M059J (cell line): ENCODE measurements around the gene PCBP1. TPM values are rescaled to one million over a fixed set of nuclear protein-coding genes. Genes with fewer than 3 reads are reported as not detected.
"Not testable (repeated sequence)": the region's sequence is repeated elsewhere in the genome, so short reads cannot be mapped to it uniquely, and the experiment has no call there.

Source experiments
- DNase-seq: peaks from one replicate; pipeline ENCODE4 v3.0.0-alpha.2; 2012; ENCODE audit warnings: low read depth
- total RNA-seq: library from RNA; depleted of rRNA; stranded (reverse); fragments of >200 nt; shearing (Covaris generic); gene quantifications from 2 replicates; pipeline ENCODE4 v1.2.3, GENCODE V29; 2014

The PCBP1 gene
- total RNA-seq, 1 experiment from 2014 or later: 37.7 TPM

DNA sequence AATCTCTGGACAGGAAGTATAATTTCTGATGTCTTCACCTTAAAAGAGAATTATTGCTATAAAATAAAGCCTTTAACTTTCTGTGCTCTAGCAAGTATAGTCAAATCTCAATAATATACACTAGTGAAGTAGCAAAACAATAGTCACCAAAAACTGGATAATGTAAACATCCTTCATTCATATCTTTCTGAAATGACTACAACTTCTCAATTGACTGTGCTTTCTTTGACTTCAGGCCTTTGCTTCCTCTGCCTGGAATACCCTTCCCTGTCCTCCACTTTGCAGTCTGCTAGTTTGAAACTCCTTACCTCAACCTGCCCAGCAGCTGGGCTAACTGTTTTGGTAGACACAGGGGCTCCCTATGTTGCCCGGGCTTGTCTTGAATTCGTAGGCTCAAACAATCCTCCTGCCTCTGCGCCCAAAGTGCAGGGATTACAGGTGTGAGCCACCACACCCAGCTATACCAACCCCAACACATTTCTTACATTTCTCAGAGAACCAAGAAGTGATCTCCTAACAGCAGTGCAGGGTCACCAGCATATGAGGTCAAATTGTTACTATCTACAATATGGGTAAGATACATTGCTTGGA is 6.6 kb upstream of the PCBP1 start:
- DNase-seq: no peak

DNA sequence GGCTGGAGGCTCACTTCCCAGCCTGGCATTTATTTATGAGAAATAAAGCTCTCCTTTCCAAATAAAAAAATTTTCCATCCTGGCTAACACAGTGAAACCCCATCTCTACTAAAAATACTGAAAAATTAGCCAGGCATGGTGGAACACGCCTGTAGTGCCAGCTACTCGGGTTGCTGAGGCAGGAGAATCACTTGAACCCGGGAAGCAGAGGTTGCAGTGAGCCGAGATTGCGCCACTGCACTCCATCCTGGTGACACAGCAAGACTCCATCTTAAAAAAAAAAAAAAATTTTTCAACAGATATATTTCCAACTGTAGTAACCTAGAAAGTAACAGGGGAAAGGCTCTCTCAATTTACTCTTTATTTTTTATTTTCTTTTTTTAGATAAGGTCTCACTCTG is 6.1 kb upstream of the PCBP1 start:
- DNase-seq: no peak

DNA sequence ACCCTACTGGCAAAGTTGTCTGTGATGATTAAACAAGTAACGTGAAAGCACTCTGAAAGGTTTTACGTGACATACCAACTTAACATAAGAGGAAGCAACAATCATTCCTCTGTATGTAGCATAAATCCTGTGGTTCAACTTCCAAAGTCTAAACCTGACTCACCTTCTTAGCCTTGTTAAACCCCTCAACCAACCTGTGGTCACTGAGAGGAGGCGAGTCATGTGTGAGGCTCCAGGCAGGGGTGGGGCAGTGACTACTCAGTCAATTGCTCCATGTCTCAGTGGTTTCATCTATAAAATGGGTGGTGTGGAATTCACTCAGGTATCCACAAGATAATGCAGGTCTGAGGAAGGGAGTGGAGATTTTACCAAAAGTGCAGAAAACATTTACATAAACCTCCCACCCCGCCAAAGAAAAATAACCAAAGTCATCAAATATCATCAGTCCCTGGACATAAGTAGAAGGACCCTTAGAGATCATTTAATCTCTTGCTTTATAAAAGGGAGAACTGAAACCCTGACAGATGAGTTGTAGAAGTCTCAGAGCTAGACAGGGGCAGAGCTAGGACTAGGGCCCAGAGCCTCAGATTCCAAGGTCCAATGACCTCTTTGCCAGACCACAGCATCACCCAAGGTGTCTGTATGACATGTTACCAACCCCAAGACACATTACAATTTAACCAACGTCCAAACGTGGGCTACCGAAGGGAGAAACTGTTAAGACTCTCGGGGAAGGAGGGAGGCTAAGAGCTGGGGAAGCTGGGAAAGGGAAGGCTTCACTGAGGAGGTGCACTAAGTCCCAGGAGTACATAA is 3.7 kb upstream of the PCBP1 start:
- peak; percentile 88 for DNase-seq

DNA sequence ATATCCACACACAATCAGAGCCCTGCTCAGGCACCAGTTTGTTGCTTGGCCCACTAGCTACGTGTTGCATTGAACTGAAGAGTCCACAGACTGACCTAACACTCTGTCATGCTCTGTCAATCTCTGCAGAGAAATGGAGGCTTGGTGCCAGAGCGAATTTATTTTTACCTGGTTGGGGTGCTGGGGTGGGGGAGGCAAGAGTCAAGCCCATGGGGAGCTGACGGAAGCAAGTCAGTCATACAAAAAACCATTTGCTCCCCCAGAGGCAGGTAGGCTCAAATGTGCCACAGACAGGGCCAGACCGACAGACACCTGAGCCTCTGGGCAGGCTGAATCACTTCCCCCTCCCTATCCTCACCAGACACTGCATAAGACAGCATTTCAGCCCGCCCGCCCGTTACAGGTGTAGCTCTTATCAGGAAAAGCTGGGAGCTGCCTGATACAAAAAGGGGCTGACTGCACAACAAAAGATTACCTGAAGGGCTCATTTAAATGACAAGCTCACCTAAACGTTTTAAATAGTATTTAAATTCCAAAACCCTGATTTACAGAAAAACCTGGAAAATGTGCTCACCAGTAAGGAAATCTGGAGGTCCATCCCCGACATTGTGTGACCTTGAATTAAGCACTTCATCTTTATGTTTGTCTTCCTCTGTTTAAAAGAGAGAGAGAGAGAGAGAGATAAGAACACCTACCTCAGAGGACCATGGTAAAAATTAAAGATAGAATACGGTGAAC is 2.1 kb upstream of the PCBP1 start:
- no peak for DNase-seq

DNA sequence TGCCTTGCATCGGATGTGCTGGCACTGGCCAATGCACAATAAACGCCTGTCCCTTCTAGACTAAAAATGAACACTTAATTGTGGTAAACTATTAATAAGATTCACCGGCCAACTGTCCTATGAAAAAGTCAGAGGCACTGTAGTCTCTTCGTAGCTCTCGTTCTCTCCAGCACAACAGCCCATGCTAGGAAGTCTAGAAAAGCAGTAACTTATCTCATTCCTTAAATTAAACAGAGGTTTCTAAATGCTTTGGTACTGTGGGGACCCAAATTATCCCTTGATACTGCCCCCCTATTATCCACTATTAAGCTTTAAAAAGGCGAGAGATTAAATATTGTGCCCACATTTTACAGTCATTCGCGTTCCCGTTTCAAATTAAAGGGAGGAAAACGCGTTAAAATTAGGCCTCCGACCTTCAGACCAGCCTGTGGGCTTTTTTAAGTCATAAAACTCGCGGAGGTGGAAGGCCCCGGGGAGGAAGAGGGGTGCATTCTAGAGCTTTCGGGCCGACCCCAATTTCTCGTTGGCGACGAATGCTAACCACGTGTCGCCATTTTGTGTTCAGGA is 1.5 kb upstream of the PCBP1 start:
- no peak for DNase-seq

DNA sequence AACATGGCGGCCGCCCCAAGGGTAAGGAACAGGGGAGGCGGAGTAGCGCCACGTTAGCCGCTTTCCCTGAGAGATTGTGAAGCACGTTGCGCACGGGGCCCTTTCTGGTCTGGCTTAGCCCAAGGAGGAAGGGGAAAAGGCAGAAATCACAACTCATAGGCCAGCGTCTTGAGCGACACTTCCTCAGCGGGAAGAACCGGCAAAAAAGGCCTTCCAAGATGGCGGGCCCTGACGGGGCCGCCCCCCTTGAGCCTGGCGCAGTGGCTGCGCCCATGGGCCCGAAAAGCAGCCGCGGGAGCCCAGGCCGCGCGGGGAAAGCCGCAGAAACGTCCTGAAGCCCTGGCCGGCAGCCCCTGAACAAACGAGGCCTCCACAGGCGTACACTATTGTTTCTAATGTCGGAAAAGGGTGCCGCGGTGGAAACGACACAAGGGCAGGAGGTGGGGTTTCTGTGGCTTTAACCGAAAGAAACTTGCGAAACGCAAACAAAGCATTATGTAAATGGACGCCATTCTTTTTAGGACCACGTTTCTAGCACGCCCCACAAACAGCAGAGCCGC is 919 bp upstream of the PCBP1 start:
- peak; percentile 65 for DNase-seq

DNA sequence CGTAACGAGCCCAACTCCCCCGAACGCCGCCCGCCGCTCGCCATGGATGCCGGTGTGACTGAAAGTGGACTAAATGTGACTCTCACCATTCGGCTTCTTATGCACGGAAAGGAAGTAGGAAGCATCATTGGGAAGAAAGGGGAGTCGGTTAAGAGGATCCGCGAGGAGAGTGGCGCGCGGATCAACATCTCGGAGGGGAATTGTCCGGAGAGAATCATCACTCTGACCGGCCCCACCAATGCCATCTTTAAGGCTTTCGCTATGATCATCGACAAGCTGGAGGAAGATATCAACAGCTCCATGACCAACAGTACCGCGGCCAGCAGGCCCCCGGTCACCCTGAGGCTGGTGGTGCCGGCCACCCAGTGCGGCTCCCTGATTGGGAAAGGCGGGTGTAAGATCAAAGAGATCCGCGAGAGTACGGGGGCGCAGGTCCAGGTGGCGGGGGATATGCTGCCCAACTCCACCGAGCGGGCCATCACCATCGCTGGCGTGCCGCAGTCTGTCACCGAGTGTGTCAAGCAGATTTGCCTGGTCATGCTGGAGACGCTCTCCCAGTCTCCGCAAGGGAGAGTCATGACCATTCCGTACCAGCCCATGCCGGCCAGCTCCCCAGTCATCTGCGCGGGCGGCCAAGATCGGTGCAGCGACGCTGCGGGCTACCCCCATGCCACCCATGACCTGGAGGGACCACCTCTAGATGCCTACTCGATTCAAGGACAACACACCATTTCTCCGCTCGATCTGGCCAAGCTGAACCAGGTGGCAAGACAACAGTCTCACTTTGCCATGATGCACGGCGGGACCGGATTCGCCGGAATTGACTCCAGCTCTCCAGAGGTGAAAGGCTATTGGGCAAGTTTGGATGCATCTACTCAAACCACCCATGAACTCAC is 673 bp downstream of the PCBP1 start:
- DNase-seq: peak; percentile 58

DNA sequence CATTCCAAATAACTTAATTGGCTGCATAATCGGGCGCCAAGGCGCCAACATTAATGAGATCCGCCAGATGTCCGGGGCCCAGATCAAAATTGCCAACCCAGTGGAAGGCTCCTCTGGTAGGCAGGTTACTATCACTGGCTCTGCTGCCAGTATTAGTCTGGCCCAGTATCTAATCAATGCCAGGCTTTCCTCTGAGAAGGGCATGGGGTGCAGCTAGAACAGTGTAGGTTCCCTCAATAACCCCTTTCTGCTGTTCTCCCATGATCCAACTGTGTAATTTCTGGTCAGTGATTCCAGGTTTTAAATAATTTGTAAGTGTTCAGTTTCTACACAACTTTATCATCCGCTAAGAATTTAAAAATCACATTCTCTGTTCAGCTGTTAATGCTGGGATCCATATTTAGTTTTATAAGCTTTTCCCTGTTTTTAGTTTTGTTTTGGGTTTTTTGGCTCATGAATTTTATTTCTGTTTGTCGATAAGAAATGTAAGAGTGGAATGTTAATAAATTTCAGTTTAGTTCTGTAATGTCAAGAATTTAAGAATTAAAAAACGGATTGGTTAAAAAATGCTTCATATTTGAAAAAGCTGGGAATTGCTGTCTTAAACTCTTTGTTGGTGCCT is 1.4 kb downstream of the PCBP1 start:
- DNase-seq: no peak

DNA sequence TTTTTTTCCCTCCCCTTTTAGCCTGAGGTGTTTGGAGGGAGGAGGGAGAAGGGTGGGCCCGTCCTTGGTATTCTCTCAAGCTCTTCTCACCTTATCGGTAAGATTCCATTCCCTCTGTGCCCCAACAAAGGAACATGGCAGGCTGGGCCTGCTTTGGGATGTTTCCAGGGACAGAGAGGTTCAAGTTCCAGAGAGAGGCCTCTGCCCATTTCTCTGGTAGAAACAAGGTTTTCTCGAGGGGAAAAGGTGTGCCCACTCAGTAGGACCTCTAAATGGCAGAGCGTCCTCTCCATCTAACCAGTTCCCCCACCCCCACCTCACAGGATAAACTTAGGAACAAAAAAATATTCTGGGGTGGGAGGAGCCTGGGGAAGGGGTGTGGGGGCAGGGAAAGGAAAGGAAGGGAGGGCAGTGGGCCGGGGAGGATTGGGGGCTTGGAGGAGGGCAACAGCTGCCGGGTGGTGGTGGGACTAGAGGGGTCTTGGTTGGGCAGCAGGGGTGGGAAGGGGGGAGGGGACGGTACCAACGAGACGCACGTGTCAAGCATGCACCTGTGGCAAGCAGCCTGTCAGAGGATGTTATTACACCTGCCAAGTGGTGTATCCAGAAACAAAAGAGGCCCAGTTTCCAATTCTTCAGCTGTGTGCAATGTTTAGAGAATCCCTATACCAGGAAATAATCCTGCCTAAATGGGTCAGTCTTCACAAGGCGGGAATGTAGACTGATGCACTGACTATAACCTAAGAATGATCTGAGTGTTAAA is 2.1 kb downstream of the PCBP1 start:
- peak; percentile 35 for DNase-seq

DNA sequence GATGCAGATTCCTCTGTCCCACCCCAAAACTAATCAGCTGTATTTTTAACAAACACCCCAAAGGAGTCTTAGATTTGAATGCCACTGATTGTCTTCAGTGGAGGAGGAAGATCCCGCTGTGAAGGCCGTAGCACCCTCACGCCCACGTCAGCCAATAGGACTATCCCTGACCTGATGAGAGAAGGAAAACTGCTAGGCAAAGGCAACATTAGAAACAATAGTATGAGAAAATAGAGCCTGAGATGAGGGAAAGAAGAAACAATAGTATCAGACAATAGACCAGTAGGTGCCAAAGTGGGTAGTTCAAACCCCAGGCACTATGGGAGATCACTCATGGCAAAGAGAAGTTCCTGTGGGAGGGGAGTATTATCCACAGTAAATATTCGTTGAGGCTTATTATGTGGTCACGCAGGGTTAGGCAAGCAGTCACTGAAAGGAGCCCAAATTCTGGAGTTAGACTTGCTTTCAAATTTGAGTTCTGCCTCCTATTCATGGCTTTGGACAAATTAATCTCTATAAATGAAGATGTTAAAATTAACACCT is 2.8 kb downstream of the PCBP1 start:
- no peak for DNase-seq

DNA sequence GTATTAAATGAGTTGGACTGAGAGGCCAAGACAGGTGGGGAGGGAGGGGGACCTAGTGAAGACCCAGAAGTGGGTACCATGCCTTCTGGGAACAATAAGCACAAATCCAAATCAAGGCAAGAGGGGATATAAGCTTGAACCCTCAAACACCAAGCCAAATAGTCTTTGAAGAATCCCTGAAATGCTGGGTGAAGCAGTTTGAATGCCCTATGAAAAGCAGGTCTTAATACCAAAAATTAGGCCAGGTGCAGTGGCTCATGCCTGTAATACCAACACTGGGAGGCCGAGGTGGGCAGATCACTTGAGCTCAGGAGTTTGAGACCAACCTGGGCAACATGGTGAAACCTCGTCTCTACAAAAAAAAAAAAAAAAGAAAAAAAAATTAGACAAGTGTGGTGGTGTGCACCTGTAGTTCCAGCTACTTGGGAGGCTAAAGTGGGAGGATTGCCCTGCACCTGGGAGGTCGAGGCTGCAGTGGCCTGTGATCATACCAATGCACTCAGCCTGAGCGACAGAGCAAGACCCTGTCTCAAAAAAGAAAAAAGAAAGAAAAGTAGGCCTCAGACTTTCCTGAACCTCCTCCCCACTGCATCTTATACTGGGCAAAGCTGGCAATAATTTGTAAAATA is 3.5 kb downstream of the PCBP1 start:
- no peak for DNase-seq

DNA sequence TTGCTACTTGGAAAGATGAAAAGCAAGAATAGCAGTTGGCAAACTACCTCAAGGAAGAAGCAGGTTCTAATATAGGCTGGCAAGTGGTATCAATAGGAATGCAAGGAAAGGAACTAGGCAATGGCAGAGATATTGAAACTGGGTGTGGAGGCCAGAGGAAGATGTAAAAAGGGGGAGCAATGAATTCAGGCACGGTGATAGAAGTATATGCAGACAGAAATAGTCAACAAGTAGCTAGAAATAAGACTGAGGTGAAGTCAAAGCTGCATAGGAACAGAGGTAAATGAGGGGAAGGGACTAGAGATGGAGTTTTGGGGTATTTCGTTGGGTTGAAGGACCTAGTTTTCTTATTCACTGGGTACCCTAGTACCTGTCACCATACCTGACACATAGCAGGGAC is 4.1 kb downstream of the PCBP1 start:
- DNase-seq: no peak

DNA sequence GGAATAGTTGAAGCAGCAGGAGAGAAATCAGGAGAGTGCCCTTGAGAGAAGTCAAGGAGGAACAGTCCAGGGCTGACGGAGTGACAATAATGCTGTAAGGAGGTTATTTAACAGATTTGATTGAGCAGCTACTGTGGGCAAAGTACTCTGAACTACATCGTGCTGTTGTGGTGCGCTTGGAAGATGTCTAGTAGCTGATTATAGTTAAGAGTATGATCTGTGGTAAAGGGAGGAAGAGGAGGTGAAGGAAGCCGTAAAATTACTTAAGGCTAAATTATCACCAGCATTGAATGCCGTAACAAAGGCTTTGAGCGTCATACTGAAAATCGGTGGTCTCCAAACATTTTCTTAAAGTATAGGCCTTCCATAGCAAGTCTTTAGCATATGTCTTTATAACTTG is 4.5 kb downstream of the PCBP1 start:
- DNase-seq: no peak

DNA sequence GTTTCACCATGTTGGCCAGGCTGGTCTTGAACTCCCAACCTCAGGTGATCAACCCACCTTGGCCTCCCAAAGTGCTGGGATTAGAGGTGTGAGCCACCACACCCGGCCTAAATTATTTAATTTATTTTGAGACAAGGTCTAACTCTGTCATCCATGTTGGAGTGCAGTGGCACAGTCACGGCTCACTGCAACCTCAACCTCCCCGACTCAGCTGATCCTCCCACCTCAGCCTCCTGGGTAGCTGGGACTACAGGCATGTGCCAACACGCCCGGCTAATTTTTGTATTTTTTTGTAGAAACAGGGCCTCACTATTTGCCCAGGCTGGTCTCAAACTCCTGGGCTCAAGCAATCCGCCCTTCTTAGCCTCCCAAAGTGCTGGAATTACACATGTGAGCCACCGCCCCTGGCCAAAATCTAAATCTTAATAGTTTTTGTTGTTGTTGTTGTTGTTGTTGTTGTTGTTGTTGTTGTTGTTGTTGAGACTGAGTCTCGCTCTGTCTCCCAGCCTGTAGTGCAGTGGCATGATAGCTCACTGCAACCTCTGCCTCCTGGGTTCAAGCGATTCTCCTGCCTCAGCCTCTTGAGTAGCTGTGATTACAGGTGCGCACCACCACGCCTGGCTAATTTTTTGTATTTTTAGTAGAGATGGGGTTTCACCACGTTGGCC is 5.4 kb downstream of the PCBP1 start:
- not testable (repeated sequence) for DNase-seq

DNA sequence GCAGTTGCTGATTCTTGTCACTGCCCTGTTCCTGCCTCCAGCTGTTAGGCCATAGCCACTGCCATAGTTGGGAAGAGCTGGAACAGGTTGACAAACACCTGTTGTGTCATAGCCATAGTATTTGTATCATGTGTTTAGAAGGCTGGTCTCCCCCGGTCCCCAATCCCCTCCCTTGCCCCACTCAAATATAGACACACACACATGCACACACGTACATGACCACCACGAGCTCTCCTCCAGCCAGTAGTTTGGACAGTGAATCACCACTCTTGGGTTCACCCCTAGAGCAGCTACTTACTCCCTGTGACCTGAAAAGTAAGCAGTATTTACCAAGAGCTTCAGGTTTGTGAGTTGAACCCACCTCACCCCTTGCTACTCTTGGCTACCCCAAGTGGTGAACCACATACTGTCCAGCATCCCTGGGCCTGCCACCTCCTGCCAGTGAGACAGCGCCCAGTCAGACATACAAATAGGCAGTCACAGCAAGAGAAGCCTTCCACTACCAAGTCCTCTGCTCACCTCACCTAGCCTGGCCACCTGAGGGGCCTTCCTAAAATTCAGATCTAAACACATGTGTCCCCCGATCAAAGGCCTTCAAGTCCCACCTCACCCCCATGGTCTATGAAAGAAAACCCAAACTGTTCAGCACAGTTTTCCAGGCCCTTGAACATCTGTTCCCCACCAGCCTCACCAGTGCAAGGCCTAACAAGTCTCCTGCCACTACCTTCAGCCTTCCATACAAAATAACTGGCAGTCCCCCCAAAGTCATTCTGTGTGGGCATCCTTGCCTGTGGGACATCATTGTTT is 7.1 kb downstream of the PCBP1 start:
- no peak for DNase-seq

DNA sequence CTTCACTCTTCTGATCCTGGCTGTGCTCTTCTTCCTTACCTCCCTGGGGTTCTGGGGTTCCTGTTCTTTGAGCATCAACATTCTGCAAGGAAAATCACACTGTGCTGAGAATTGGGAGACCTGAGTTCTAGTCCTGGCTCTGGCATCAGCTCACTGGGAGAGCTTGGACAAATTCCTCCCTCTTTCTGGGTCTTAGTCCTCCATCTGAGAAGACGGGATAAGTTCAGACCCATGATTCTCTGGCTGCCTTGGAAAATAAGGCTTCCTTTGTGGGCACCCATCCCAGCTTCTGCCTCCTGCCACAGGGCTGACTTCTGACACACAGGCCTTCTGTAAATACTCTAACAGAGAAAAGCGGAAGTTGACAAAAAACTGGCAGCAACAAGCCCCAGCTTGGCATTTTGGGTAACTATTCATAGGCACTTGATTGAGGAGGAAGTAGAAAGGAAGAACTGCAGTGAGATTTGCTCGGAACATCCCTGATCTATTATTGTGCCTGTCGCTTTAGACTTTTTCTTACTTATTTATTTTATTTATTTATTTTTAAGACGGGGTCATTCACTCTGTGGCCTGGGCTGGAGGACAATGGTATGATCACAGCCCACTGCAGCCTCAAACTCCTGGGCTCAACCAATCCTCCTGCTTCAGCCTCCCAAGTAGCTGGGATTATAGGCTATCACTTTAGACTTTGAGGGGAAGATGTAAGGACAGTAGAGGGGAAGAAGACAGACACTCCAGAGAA is 7.9 kb downstream of the PCBP1 start:
- DNase-seq: peak; percentile 54
